ENCODE data around the gene GADD45B.
A peak's percentile ranks its signal among the peaks of the same experiment; 100 is the strongest.
"Not testable (repeated sequence)": the region's sequence is repeated elsewhere in the genome, so short reads cannot be mapped to it uniquely, and the experiment has no call there.

GADD45B gene

GRCh38 chr19:2443785-2444182, 32.1 kb upstream of the GADD45B start:
- DNase-seq (ENCODE audit: low read depth in 2 of 2): no peak

- DNase-seq (ENCODE audit: low read depth in 2 of 2): no peak
Observed at GRCh38 chr19:2444251-2445002, 31.5 kb upstream of the GADD45B start.

GRCh38 chr19:2446381-2446780, 29.5 kb upstream of the GADD45B start:
- no peak for DNase-seq (ENCODE audit: low read depth in 2 of 2)

GRCh38 chr19:2449019-2449418, 26.9 kb upstream of the GADD45B start:
- no peak for DNase-seq (ENCODE audit: low read depth in 2 of 2)

- DNase-seq (ENCODE audit: low read depth in 2 of 2): no peak
Observed at GRCh38 chr19:2451138-2451537, 24.8 kb upstream of the GADD45B start.

- no peak for DNase-seq (ENCODE audit: low read depth in 2 of 2)
Observed at GRCh38 chr19:2451741-2452140, 24.2 kb upstream of the GADD45B start.

GRCh38 chr19:2453431-2454025, 22.4 kb upstream of the GADD45B start:
- DNase-seq (ENCODE audit: low read depth in 2 of 2): no peak

GRCh38 chr19:2454199-2454961, 21.5 kb upstream of the GADD45B start:
- DNase-seq (ENCODE audit: low read depth in 2 of 2): no peak

- DNase-seq (ENCODE audit: low read depth in 2 of 2): no peak
Observed at GRCh38 chr19:2454962-2455850, 20.7 kb upstream of the GADD45B start.

GRCh38 chr19:2455851-2456570, 19.9 kb upstream of the GADD45B start:
- DNase-seq (ENCODE audit: low read depth in 2 of 2): no peak

GRCh38 chr19:2457394-2458037, 18.4 kb upstream of the GADD45B start:
- DNase-seq (ENCODE audit: low read depth in 2 of 2): no peak

- DNase-seq (ENCODE audit: low read depth in 2 of 2): no peak
Observed at GRCh38 chr19:2458054-2458453, 17.9 kb upstream of the GADD45B start.

GRCh38 chr19:2458776-2459175, 17.2 kb upstream of the GADD45B start:
- not testable (repeated sequence) for DNase-seq (ENCODE audit: low read depth in 2 of 2)

- no peak for DNase-seq (ENCODE audit: low read depth in 2 of 2)
Observed at GRCh38 chr19:2460245-2460644, 15.7 kb upstream of the GADD45B start.

GRCh38 chr19:2461751-2462634, 13.9 kb upstream of the GADD45B start:
- peak in 1 of 2 donors; percentile 48 for DNase-seq (ENCODE audit: low read depth in 2 of 2)

GRCh38 chr19:2462635-2463421, 13.1 kb upstream of the GADD45B start:
- no peak for DNase-seq (ENCODE audit: low read depth in 2 of 2)

GRCh38 chr19:2463694-2464093, 12.2 kb upstream of the GADD45B start:
- DNase-seq (ENCODE audit: low read depth in 2 of 2): not testable (repeated sequence)

- no peak for DNase-seq (ENCODE audit: low read depth in 2 of 2)
Observed at GRCh38 chr19:2464389-2464788, 11.5 kb upstream of the GADD45B start.

- DNase-seq (ENCODE audit: low read depth in 2 of 2): no peak
Observed at GRCh38 chr19:2468596-2468995, 7.3 kb upstream of the GADD45B start.

All from stimulated activated CD8-positive, alpha-beta memory T cell treated with anti-CD3 and anti-CD28 coated beads, Interleukin-15, amount 100 ng/mL, for 4 hours (primary cell).